IPS-18a (cell line): ENCODE results near the gene SMARCC1.
"Not testable (repeated sequence)": the region's sequence is repeated elsewhere in the genome, so short reads cannot be mapped to it uniquely, and the experiment has no call there.

ENCODE experiments used
- H3K27ac ChIP-seq: one replicate; pipeline ENCODE4 v1.5.1; 2013; ENCODE audit warnings: low read length
- H3K27me3 ChIP-seq: one replicate; pipeline ENCODE4 v1.6.1; 2013; ENCODE audit warnings: mild to moderate bottlenecking, low read length; ENCODE audit not compliant: control insufficient read depth, insufficient read depth
- H3K36me3 ChIP-seq: one replicate; pipeline ENCODE4 v1.6.1; 2013; ENCODE audit warnings: low read depth, low read length; ENCODE audit not compliant: control insufficient read depth
- H3K4me1 ChIP-seq: one replicate; pipeline ENCODE4 v1.6.1; 2013; ENCODE audit warnings: low read depth, low read length; ENCODE audit not compliant: control insufficient read depth
- H3K4me3 ChIP-seq: one replicate; pipeline ENCODE4 v1.5.1; 2013; ENCODE audit warnings: low read length
- H3K9ac ChIP-seq: one replicate; pipeline ENCODE4 v1.6.1; 2013; ENCODE audit warnings: mild to moderate bottlenecking, low read length, moderate library complexity
- H3K9me3 ChIP-seq: one replicate; pipeline ENCODE4 v1.6.1; 2013; ENCODE audit warnings: low read depth, low read length; ENCODE audit not compliant: control insufficient read depth

The SMARCC1 gene

DNA sequence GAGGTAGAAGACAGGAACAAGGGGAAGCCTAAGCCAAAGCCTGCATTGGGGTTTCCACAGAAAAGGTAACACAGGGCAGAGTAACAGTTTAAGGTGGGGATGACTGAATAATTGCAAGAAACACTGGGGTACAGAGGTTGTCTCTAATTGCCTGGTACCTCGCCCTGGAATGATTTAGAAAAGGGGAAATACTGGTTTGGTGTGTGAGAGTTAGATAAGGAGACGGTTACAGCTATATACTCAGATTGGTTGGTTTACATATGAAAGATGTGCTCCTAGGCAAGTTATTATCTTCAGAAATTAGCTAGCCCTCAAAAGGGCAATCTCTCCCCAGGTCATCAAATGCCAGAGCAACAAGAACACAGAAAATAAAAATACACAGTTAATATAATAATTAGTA lies 58.8 kb downstream of the SMARCC1 start:
- Histone ChIP-seq H3K36me3 (peaks cover 53% of the 10 kb centered on the region), H3K4me3 (no peak overlapping the region)

DNA sequence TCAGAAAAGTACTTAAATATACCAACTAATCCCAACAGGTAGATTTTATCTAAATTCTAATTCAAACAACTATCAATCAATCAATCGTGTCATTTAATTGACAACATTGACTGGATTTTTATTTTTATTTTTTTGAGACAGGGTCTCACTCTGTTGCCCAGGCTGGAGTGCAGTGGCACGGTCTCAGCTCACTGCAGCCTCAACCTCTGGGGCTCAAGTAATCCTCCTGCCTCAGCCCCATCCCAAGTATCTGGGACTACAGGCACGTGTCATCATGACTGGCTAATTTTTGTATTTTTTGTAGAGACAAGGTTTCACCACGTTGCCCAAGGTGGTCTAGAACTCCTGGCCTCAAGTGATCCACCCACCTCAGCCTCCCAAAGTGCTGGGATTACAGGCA lies 64.2 kb downstream of the SMARCC1 start:
- H3K4me3 ChIP-seq, H3K9me3 ChIP-seq, H3K4me1 ChIP-seq, H3K27me3 ChIP-seq, H3K27ac ChIP-seq, H3K9ac ChIP-seq: not testable (repeated sequence)
- H3K36me3 ChIP-seq, result peaks cover 75% of the 10 kb centered on the region

More for the DNA sequence above, 58.8 kb downstream of the SMARCC1 start:
- H3K27ac ChIP-seq, result no peak overlapping the region
- H3K4me1 ChIP-seq, result no peaks in the 10 kb centered on the region
- H3K9ac ChIP-seq, result no peak overlapping the region
- no peaks in the 10 kb centered on the region for H3K9me3 ChIP-seq
- no peaks in the 10 kb centered on the region for H3K27me3 ChIP-seq

DNA sequence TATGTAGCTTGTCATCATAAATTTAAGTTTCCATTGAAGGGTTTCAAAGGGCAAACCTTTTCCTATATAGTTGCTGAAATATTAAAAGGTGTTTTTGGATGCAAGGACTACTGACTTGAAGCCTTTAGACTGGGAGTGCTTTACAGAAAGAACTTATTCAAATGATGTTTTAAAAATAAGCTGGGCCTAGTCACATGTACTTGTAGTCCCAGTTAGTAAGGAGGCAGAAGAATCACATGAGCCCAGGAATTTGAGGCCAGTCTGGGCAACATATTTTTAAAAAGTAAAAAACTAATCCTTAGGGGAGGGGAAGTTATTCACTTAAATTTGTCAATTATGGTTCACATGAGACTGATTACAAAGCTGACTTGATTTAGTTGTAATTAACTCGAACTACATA lies 65.0 kb downstream of the SMARCC1 start:
- H3K9ac ChIP-seq, result no peak overlapping the region
- no peaks in the 10 kb centered on the region for H3K27me3 ChIP-seq
- H3K4me1 ChIP-seq, result no peaks in the 10 kb centered on the region
- H3K4me3 ChIP-seq, result no peak overlapping the region
- H3K27ac ChIP-seq, result no peak overlapping the region
- H3K36me3 ChIP-seq, result peaks cover 80% of the 10 kb centered on the region
- H3K9me3 ChIP-seq, result no peaks in the 10 kb centered on the region

- Histone ChIP-seq H3K9ac (no peak overlapping the region), H3K27ac (no peak overlapping the region), H3K4me3 (no peak overlapping the region), H3K36me3 (peaks cover 84% of the 10 kb centered on the region), H3K27me3 (no peaks in the 10 kb centered on the region), H3K4me1 (no peaks in the 10 kb centered on the region), H3K9me3 (no peaks in the 10 kb centered on the region)
These were observed 65.8 kb downstream of the SMARCC1 start for GRCh38 chr3:47715928-47716327.

GRCh38 chr3:47714606-47715005 lies 67.1 kb downstream of the SMARCC1 start:
- no peak overlapping the region for H3K9ac ChIP-seq
- no peaks in the 10 kb centered on the region for H3K4me1 ChIP-seq
- H3K4me3 ChIP-seq, result no peak overlapping the region
- no peaks in the 10 kb centered on the region for H3K9me3 ChIP-seq
- no peak overlapping the region for H3K27ac ChIP-seq
- H3K27me3 ChIP-seq, result no peaks in the 10 kb centered on the region
- H3K36me3 ChIP-seq, result peaks cover 85% of the 10 kb centered on the region

- H3K27me3 ChIP-seq, result no peaks in the 10 kb centered on the region
- H3K9ac ChIP-seq, result no peak overlapping the region
- H3K27ac ChIP-seq, result no peak overlapping the region
- no peaks in the 10 kb centered on the region for H3K4me1 ChIP-seq
- H3K9me3 ChIP-seq, result no peaks in the 10 kb centered on the region
- H3K4me3 ChIP-seq, result no peak overlapping the region
- H3K36me3 ChIP-seq, result peaks cover 89% of the 10 kb centered on the region
These were observed 68.0 kb downstream of the SMARCC1 start for GRCh38 chr3:47713655-47714054.

DNA sequence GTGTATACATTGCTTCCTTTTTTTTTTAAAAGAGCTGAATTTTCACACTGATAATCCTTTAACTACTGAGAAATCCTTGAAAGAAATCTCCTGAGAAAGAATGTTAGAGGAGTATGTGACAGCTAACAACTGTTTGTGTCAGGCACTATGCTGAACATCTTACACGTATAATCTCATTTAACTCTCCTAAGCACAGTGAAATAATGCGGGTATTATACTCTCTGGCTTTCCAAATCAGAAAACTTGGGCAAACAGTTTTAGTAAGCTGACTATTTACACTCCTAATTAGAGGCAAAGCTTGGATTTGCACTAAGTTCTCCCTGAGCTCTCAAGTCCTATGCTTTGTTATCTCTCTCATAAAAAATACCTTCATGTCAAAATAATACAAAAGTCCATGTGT lies 69.3 kb downstream of the SMARCC1 start:
- H3K4me3 ChIP-seq, result no peak overlapping the region
- no peaks in the 10 kb centered on the region for H3K9me3 ChIP-seq
- H3K36me3 ChIP-seq, result peaks cover 91% of the 10 kb centered on the region
- no peak overlapping the region for H3K27ac ChIP-seq
- no peaks in the 10 kb centered on the region for H3K27me3 ChIP-seq
- no peaks in the 10 kb centered on the region for H3K4me1 ChIP-seq
- no peak overlapping the region for H3K9ac ChIP-seq

DNA sequence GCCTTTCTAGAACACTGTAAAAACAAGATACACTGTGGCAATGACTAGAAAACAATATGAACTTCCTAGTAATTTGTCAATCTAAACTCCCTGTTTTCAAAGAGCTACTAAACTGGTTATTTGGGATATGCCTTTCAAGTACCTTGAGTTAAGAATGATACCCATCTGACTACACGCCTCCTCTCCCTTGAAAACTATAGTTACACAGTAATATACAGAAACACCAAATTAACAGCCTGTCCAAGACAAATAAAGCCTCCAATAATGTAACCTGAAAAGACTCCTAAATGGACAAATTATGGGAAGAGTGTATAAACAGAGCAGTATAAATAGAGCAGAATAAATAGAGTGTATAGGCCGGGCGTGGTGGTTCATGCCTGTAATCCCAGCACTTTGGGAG lies 70.1 kb downstream of the SMARCC1 start:
- no peak overlapping the region for H3K4me3 ChIP-seq
- H3K9me3 ChIP-seq, result no peaks in the 10 kb centered on the region
- H3K27ac ChIP-seq, result no peak overlapping the region
- H3K4me1 ChIP-seq, result no peaks in the 10 kb centered on the region
- H3K36me3 ChIP-seq, result peaks cover 91% of the 10 kb centered on the region
- no peak overlapping the region for H3K9ac ChIP-seq
- H3K27me3 ChIP-seq, result no peaks in the 10 kb centered on the region

DNA sequence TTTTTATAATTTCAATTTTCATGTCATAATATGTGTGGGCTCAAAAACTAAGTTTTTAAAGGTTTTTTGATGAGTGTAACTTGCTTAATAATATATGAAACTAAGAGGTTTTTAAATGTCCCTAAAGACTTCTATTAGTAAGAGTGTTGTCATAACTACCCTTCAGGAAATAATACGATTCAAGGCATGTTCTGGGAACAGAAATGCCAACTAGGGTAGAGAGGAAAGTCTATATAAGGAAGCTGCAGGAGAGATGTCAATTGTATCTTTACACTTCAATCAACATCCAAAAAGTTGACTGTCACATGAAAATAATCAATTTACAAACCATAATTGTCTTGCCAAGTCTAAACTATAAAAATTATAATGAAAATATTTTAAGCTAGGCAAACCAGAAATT lies 76.3 kb downstream of the SMARCC1 start:
- Histone ChIP-seq H3K4me1 (no peaks in the 10 kb centered on the region), H3K27ac (no peak overlapping the region), H3K9me3 (no peaks in the 10 kb centered on the region), H3K4me3 (no peak overlapping the region), H3K36me3 (peaks cover 85% of the 10 kb centered on the region), H3K9ac (no peak overlapping the region), H3K27me3 (no peaks in the 10 kb centered on the region)

DNA sequence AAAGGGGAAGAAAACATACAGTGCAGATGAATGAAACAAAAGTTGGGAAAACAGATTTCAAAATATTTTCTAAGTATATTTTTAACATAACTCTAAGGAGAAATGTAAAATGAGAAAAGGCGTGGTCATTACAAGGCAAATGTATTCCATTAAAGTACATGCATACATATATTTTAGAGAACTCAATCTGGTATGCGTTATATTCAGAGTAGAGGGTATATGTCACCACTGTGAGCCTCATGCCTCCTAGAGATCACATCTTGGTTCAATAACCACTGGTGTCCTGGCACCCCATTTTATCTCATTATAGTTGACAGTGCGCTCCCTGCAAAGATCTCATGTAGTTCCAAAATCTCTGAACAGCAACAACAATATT lies 77.5 kb downstream of the SMARCC1 start:
- H3K9me3 ChIP-seq, result no peaks in the 10 kb centered on the region
- H3K4me3 ChIP-seq, result no peak overlapping the region
- no peaks in the 10 kb centered on the region for H3K4me1 ChIP-seq
- no peak overlapping the region for H3K27ac ChIP-seq
- no peak overlapping the region for H3K9ac ChIP-seq
- H3K36me3 ChIP-seq, result peaks cover 87% of the 10 kb centered on the region
- no peaks in the 10 kb centered on the region for H3K27me3 ChIP-seq

GRCh38 chr3:47701388-47701787 lies 80.3 kb downstream of the SMARCC1 start:
- Histone ChIP-seq H3K27me3 (no peaks in the 10 kb centered on the region), H3K4me1 (no peaks in the 10 kb centered on the region), H3K9ac (no peak overlapping the region), H3K27ac (no peak overlapping the region), H3K4me3 (no peak overlapping the region), H3K9me3 (no peaks in the 10 kb centered on the region), H3K36me3 (peaks cover 78% of the 10 kb centered on the region)

DNA sequence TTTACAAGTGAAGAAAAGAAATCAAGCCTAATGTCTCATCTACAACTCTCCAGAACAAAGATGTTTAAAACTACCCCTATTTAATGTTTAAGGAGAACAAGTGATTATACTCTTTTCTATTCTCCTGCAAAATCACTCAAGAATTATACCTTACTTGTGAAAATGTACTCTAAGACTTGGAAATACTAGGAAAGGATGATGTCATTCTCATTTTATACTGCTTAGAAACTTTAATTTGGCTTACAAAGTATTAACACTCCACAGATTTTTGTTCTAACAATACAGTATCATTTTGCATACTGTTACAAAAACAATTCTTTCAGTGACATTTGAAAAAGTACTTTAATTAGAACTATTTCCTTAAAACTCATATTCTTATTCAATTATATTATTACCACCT lies 89.5 kb downstream of the SMARCC1 start:
- no peaks in the 10 kb centered on the region for H3K27me3 ChIP-seq
- no peaks in the 10 kb centered on the region for H3K9me3 ChIP-seq
- H3K27ac ChIP-seq, result no peak overlapping the region
- no peak overlapping the region for H3K4me3 ChIP-seq
- H3K36me3 ChIP-seq, result peaks cover 90% of the 10 kb centered on the region
- H3K4me1 ChIP-seq, result no peaks in the 10 kb centered on the region
- no peak overlapping the region for H3K9ac ChIP-seq
